HG03045 (cell line): ENCODE measurements around the gene COX10.
"Not testable (repeated sequence)": the region's sequence is repeated elsewhere in the genome, so short reads cannot be mapped to it uniquely, and the experiment has no call there.

ENCODE experiments used
- ATAC-seq: cut with Tn5 transposase; IDR thresholded peaks from one replicate; pipeline ENCODE4 v1.9.1; 2021; ENCODE audit warnings: mild to moderate bottlenecking, moderate library complexity; ENCODE audit not compliant: unreplicated experiment

COX10 gene

DNA sequence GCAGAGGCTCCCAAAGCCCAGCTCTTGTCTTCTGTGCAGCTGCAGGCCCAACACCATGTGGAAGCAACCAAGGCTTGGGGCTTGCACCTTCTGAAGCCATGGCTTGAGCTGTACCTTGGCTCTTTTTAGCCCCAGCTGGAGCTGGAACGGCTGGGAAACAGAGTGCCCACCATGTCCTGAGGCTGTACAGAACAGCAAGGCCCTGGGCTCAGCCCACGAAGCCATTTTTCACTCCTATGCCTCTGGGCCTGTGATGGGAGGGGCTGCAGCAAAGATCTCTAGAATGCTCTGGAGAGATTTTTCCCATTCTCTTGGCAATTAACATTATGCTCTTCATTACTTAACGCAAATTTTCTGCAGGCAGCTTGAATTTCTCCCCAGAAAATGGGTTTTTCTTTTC lies 99.3 kb downstream of the COX10 start:
- ATAC-seq, result no peak

DNA sequence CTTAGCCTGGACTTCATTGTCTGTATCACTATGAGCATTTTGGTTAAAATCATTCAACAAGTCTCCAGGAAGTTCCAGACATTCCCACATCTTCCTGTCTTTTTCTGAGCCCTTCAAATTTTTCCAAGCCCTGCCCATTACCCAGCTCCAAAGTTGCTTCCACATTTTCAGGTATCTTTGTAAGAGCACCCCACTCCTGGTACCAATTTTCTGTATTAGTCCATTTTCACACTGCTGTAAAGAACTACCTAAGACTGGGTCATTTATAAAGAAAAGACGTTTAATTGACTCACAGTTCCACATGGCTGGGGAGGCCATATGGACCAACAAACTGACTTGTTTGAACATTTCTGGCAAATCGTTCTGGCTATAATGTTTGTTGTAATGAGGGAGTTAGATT lies 100.0 kb downstream of the COX10 start:
- ATAC-seq, result no peak

DNA sequence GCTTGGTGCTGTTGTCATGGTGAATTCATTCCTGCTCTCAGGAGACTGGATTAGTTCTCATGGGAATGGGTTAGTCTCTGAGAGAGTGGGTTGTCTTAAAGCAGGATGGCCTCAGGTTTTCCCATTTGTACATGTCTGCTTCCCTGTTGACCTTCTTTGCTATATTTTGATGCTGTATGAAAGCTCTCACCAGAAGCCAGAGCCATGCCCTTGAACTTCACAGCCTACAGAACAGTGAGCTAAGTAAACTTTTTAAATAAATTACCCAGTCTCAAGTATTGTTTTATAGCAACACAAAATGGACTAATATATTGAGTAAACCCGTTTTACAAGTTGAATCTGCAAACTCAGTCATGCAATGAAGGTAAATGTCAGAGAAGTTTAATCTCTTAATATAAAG lies 100.6 kb downstream of the COX10 start:
- no peak for ATAC-seq

DNA sequence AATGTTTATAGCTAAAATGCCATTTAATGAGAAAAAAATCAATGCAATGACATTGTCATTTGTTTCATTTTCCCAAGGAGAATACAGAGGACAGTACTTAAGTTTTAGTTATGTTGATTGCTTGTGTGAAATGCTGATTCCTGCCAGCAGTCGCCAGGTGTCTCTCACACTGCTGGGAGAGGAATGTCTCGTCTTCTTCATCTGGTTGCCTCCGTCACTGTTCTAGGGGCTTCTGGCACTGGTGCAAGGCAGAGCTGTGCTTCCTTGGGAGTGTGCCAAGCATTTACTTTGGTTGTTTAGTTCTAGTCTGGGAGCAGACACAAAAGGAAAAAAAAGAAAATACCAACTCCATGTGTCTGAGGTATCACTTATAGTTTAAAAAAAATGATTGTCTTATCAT lies 107.7 kb downstream of the COX10 start:
- ATAC-seq, result not testable (repeated sequence)

DNA sequence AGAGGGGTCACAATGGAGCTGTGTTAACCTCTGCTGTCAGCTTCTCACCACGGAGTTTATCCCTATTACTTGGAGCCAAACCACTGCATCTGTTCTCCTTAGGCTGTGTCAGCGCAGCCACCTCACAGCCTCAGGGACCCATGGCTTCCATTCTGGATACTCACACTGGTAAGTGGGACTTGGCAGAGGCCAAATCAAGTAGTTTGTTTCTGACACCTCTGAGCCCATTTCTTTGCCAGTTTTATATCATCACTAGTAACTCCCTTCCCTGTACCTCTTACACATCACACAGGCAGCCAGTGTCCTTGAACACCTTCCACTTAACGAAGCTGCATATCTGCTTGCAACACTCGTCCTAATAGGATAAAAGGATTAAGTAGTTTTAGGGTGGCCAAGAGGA lies 108.5 kb downstream of the COX10 start:
- not testable (repeated sequence) for ATAC-seq

DNA sequence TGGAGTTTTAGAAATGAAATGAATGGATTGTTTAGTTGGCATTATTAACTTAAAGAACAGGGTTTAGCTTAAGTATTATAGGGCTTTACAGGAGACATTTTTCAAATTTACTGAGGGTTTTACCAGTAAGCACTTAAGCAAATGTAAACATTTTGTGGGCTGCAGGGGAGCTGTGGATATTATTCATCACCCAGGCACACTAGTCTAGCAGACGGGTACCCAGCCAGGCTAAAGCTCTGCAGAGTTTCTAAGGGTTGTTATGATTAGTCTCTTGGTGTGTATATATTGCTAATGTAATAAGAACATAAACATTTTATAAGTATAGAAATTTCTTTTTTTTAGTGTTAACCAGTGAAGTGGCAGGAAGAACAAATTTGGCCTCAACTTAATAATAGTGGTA lies 110.6 kb downstream of the COX10 start:
- ATAC-seq, result not testable (repeated sequence)

DNA sequence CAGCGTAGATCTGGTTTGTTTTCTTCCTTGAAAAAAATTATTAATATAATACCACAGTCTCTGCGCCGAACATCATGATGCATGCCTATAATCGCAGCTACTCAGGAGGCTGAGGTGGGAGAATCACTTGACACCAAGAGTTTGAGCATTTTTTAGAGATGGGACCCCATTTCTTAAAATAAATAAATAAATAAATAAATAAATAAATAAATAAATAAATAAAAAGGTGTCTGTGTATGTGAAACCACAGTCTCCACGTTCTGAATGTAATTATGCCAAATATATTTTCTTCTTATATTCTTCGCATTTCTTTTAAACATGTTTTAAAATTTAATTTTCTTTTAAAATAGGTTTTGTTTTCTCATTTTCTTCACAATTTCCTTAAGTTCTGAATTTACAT lies 112.8 kb downstream of the COX10 start:
- not testable (repeated sequence) for ATAC-seq

DNA sequence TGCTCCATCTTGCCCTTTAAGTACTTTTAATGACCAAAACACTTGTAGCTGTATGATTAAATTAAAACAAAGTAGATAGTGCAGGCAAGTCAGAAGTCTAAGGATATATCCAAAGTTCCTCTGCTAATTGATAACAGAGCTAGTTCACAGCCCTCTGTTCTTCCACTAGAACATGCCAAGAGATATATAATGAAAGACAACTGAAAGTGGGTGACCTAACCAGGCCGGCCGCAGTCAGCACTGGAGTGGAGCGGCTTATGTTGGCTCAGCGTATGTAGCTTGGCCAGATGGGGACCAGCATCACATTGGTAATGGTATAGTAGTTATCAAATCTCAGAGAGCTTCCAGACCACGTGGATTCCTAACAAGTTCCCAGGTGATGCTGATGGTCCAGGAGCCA lies 115.2 kb downstream of the COX10 start:
- not testable (repeated sequence) for ATAC-seq

DNA sequence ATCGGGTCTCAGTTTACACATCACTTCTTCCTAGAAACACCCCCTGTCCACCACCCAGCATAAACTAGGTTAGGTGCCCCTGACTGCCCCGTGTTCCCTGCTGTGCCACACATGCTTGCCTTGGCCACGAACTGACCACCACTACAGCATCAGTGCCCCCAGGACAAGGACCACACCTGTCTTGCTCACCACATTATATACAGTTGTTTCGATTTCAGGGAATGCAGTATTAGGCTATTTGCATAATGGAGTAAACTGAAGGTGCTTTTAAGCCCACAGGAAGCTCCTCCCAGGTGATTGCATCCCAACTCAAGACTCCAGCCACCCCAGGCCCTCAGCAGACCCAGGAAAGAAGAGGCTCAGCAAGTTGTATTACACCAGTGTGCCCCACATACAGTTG lies 117.1 kb downstream of the COX10 start:
- ATAC-seq, result not testable (repeated sequence)

DNA sequence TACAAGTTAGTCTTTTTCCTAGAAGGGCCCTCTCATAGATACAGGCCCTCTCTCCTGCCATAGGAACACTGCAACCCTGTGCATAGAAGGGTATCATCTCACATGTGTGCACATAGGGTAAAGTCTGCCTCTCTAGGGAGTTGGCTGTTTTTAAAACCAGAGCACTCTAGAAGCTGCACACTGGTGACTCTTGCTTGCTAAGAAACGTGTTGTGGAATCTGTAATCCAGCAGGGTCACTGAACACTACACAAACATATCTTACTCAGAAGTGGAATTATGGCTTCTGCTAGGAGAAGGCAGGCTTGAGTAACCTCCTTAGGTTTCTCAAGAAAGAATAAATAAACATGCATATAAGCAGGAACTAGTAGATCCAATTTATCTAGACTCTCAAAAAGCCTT lies 121.5 kb downstream of the COX10 start:
- not testable (repeated sequence) for ATAC-seq

DNA sequence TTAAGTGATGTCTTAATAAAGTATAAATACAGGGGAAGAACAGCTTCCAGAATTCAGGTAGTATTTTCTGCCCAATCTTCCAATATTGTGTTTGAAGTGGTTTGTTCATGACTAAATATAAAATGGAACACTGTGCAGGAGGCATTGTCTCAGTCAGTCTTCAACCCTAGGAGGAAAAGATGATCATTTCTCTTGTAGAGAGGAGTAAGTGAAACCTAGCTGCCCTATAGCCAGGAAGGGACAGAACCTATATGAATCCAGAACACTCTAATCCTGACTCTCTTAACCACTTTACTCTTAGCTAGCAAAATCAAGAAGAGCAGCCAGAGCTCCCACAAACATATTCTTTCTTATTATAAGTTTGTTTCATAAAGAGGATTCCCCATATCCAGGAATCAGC lies 122.2 kb downstream of the COX10 start:
- not testable (repeated sequence) for ATAC-seq

DNA sequence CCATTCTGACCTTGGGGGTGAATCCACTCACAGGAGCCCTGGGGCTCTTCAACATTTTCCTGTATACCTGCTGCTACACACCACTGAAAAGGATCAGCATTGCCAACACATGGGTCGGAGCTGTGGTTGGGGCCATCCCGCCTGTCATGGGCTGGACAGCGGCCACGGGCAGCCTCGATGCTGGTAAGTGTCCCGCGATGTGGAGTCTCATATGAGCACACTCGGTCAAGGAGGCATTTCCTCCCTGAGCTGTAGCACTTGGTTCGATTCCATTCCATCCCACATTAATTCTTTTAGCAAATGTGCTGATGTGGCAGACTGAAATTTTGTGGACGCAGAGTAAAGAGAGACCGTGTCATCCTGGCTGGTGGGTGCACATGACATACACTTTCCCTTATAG lies 122.7 kb downstream of the COX10 start:
- not testable (repeated sequence) for ATAC-seq

DNA sequence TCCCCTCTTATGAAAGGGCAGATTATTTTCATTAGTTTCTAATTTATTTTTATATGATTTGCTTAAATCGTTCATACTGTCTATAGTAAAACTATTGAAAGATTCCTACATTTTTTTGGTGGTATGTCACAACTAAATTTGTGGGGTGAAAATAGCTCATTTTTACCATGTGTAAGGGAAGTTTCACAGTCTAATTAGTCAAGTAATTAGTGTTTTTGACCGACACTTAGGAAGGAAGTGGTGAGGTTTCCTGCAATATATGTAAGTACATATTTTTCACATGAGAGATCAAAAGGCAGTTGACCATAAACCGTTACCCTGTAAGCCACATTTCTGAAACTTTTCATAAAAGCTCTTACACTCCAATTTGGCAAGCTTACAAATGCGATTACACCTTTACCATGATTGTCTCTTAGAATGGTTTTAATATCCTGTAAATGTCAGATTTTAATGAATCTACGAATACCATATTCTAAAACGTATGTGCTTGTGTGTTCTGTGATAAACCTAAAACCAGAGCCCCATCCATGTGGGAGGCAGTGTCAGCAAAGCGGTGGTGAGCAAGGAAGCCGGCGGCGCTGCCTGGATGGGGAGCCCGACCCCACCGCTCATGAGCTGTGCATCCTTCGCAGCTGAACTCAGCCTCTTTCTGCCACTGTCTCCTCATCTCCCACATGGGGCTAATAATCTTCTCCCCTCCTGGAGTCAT lies 123.5 kb downstream of the COX10 start:
- ATAC-seq, result not testable (repeated sequence)

DNA sequence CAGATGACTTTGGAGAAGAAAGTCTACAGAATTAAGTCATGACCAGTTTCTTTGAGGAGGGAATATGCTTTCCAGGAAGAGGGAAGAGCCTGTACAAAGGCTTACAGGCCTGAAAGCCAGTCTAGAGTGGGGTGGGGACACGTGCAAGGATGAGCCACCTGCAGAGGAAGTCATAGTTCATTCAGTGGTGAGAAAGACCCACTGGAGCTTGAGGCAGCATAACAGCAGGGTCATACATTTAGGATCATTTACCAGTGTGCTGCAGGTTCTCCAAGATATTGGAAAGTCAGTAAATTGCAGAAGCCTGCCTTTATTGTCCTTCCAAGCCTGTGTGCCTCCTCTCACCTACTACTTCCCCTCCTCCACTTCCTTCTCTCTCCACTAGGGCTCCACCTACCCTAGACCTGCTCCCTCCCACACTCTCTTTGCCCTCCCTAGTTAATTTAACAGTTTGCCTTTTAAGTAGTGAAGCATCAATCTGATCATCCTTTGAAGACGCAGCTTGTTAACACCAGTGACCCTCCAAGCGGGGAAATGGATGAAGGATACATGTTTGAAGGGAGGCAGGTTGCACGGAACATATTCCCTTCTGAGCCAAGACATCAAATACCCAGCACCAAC lies 127.2 kb downstream of the COX10 start:
- ATAC-seq, result no peak

DNA sequence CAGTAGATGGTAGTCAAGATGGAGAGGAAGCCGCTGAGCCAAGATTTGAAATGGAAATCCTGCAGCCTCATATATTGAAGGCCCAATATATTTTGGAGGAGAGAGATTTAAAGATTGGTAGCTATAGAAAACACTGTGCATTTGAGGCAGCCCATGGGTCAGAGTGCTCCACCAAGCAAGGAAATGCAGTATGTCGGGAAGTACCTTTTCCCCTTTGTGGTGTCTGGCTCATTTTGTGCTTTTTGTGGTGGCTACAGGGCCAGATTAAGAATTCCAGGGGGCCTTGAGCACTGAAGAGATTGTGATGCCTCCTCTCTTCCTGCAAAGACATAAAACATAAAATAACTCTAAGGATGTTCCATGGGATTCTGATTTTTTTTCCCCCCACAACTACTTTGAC lies 127.8 kb downstream of the COX10 start:
- no peak for ATAC-seq

DNA sequence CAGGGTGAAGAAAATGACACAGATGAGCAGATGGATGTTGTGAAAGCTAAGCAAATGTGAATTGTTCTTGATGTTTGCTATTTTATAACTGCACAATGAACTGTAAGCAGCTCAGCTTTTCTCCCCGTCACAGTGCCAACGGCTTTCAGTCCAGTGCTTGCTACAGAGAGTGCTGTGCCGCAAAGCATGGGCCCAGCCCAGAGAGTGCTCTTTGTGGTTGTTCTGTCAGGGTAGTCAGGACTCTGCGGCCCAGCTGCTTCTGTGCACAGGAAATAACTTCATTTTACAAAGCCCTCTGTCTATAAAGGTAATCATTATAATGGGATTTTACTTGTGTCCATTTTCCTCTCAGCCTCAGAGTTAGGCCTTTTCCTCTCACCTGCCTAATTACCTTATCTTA lies 128.3 kb downstream of the COX10 start:
- no peak for ATAC-seq

DNA sequence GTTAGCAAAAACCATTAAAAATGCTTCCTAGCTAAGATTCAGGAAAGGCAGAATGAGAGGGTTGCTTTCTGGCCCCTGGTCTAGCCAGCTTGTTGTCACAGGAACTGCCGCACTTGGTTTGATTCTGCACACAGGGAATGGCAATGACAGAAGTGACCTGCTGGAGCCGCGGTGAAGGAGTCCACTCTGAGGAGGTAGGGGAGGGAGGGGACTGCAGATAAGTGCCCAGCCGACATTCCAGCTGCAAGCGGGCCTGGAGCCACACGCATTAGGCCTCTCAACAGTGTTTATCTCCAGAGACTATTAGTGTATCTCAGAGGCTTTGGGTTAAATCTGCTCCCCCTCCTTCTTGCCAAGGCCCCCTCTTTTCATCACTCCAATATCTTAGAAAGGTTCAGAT lies 128.7 kb downstream of the COX10 start:
- ATAC-seq, result no peak

DNA sequence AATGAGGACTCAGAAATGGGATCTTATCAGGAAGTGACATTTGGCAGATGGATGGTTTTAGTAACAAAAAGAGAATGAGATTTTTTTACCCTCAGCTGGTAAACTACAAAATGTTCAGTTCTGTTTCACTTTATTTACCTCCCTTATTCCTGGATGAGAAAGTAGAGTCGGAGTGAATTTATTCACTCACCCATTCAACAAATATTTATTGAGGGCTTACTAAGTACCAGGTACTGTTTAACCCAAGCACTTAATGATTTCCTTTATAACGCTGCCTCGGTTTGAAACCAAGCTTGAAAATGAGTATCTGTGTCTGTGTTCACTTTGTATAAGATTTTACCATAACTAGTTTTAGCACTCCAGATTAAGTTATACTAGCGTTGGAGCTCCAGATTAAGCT lies 129.3 kb downstream of the COX10 start:
- ATAC-seq, result no peak

DNA sequence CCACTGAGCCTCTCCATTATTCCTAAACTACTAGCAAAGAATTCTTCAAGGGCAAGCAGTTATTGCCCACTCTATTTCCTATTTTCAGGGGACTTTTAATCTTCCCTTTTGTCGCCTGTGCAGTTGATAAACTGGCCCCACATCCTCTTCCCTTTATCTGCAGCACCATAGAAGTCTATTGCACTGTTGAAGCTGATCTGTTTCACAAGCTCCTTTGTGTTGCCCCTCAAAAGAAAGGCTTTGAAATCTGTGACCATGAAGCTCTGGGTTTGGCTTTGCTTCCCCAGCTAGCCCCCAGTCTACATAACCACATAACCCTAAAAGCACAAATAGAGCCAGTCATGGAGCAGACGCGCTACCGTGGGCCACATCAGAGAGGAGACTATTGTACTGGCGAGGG lies 130.3 kb downstream of the COX10 start:
- ATAC-seq, result no peak

DNA sequence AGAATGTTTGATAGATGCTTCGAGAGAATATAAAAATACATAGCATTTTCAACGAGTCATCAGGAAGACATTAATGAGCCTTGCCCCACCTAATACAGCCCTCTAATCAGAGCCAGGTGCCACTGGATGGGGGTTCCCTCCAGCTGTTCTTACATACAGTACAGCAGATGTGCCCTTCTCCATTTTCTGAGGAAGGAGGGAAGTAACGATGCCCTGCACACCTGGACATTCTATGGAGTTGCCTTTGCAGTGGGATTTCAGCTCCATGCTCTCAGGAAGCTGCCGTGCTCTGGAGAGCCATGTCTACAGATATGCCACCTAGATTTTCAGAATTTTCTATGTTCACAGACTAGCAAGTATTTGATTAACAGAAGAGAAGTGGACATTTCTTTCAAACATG lies 131.1 kb downstream of the COX10 start:
- ATAC-seq, result no peak

DNA sequence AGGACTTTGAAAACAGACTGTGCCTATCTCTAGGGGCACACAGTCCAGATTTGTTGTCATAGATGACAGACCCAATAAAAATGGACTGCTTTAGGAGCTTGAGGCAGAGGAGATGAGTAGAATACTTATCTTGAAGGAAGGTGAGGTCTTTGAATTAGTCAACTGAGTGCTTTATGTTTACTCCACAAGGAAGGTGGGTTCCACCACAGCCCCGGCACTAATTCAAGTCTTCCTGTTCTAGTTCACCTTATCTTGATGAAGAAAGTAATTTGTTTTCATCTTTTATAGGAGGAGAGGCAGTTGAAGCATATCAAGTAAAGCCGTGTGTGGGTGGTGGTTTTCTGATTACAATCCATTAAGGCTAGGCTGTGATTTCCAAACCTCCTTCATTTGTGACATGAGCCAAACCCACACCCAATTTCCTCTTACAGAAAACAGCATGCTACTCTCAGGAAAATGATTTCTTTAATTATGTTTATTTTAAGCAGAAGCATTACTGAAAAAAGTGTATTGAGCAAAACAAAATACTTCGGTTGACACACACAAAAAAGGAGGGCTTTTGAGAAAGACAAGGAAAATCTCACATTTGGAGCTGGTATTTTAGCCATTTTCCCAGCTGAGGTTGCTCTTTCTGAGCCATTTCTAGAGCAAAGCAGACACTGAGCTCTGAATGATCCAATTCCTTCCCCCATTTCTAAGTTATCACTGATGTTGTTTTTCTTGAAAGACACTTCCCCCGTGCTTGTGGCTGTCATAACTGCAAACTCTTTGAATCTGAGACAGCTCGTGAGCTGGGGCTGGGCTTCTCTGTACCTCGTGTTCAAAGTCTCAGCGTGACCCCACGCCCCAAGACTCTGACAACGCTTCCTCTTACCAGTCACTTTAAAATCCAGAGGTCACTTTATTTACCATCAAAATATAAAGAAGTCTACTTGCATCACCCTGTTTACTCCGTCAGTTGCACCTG lies 132.0 kb downstream of the COX10 start:
- ATAC-seq, result no peak

DNA sequence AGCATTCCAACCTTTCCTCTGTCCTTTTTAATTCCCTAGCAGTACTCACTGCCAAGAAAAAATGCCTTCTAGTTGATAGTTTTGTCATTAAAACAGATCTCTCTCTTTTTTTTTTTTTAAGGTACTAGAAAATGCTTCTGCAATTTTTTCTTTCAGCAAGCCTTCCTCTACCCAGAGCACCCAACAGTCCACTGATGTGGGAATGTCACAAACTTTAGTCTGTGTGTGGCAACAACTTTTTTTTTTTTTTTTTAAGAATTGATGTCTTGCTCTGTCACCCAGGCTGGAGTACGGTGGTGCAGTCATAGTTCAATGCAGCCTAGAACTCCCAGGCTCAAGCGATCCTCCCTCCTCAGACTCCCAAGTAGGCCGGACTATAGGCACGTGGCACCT lies 132.7 kb downstream of the COX10 start:
- no peak for ATAC-seq
